Esophagus muscularis mucosa (tissue), 4 donors: Measurements from ENCODE around the gene PDE12. TPM values are rescaled to one million over a fixed set of nuclear protein-coding genes. Genes with fewer than 3 reads are reported as not detected.

Experiments used
- DNase-seq: peaks from one replicate; pipeline ENCODE4 v3.0.0-alpha.2; 2017; ENCODE audit errors: extremely low spot score
- H3K27ac ChIP-seq, 4 donors: fragments of 200-600 bp; sonication (generic); replicated peaks in 1 of 4; 1 replicate in 3 of 4; 2 replicates in 1 of 4; pipeline ENCODE4 v1.5.1; 2016 to 2019; ENCODE audit warnings: mild to moderate bottlenecking in 1 of 4
- H3K27me3 ChIP-seq, 4 donors: fragments of 200-600 bp; sonication (generic); one replicate each; pipeline versions ENCODE4 v1.5.1 to v1.6.0; 2016 to 2019
- H3K36me3 ChIP-seq, 4 donors: fragments of 200-600 bp; sonication (generic); one replicate each; pipeline ENCODE4 v1.5.1; 2016 to 2019
- H3K4me1 ChIP-seq, 4 donors: fragments of 200-600 bp; sonication (generic); one replicate each; pipeline ENCODE4 v1.5.1; 2016 to 2019
- H3K4me3 ChIP-seq, 4 donors: fragments of 200-600 bp; sonication (generic); 1 replicate in 2 of 4; 2 replicates in 2 of 4; pipeline ENCODE4 v1.5.1; 2016 to 2019; ENCODE audit warnings: mild to moderate bottlenecking in 4 of 4, moderate library complexity in 1 of 4
- H3K9me3 ChIP-seq, 4 donors: fragments of 200-600 bp; sonication (generic); 1 replicate in 3 of 4; 2 replicates in 1 of 4; pipeline ENCODE4 v1.5.1; 2016 to 2019
- EP300 ChIP-seq: sonication (generic); formaldehyde crosslinking; IDR thresholded peaks from one replicate; pipeline ENCODE4 v1.6.1; 2017; ENCODE audit warnings: antibody characterized with exemption
- POLR2A ChIP-seq: fragments of 450-650 bp; IDR thresholded peaks from one replicate; pipeline ENCODE4 v1.6.1; 2017; ENCODE audit warnings: antibody characterized with exemption, moderate library complexity, mild to moderate bottlenecking, low read depth
- POLR2AphosphoS5 ChIP-seq, 2 donors: sonication (generic); formaldehyde crosslinking; IDR thresholded peaks; one replicate each; pipeline ENCODE4 v1.6.1; 2017; ENCODE audit warnings: antibody characterized with exemption in 2 of 2
- WGBS: methylation state at CpG from one replicate; pipeline ENCODE4 v1.1.5; 2018; 5-methylcytosine and 5-hydroxymethylcytosine counted together
- intact Hi-C: fragments of 100-400 bp; cut with DNase I; formaldehyde crosslinking; loops from one replicate; pipeline ENCODE4 v1.15.1; 2023
- small RNA-seq, 3 donors: library from RNA; depleted of rRNA; stranded (forward); fragments of <200 nt; gene quantifications; one replicate each; pipeline ENCODE3, GENCODE V24; 2016
- total RNA-seq, 4 donors: library from RNA; depleted of rRNA; stranded (reverse); fragments of >200 nt; gene quantifications; one replicate each; pipeline versions ENCODE4 v1.1.0 to v1.2.1, GENCODE V29; 2016
- TF ChIP-seq, protein P1 (sequence below), 3 experiments: fragments of 200-600 bp in 2 of 3; fragments of 450-650 bp in 1 of 3; sonication (generic) in 2 of 3; IDR thresholded peaks; one replicate each; pipeline ENCODE4 v1.5.1; 2017 to 2019; ENCODE audit warnings: antibody characterized with exemption in 3 of 3, mild to moderate bottlenecking in 2 of 3, moderate library complexity in 1 of 3

PDE12 gene
- total RNA-seq, 4 donors from 2014 or later: 19.0 to 26.5 (median 22.4) TPM

GRCh38 chr3:57616233-57616632, 60.2 kb downstream of the PDE12 start:
- TF ChIP-seq POLR2AphosphoS5 (IDR thresholded peaks at IDR 0.05): no peak
- TF ChIP-seq EP300: no peak
- TF ChIP-seq POLR2A: no peak
- TF ChIP-seq, protein P1, sequence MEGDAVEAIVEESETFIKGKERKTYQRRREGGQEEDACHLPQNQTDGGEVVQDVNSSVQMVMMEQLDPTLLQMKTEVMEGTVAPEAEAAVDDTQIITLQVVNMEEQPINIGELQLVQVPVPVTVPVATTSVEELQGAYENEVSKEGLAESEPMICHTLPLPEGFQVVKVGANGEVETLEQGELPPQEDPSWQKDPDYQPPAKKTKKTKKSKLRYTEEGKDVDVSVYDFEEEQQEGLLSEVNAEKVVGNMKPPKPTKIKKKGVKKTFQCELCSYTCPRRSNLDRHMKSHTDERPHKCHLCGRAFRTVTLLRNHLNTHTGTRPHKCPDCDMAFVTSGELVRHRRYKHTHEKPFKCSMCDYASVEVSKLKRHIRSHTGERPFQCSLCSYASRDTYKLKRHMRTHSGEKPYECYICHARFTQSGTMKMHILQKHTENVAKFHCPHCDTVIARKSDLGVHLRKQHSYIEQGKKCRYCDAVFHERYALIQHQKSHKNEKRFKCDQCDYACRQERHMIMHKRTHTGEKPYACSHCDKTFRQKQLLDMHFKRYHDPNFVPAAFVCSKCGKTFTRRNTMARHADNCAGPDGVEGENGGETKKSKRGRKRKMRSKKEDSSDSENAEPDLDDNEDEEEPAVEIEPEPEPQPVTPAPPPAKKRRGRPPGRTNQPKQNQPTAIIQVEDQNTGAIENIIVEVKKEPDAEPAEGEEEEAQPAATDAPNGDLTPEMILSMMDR (IDR thresholded peaks at IDR 0.05): no peak
- intact Hi-C loops: no loop called here

More at GRCh38 chr3:57616233-57616632, 60.2 kb downstream of the PDE12 start:
- Histone ChIP-seq H3K9me3 (no peaks in the 10 kb centered on the region), H3K36me3 (peaks cover 0 to 38% (median 2%) of the 10 kb centered on the region in 4 donors), H3K4me1 (no peaks in the 10 kb centered on the region), H3K27me3 (no peaks in the 10 kb centered on the region), H3K4me3 (no peak overlapping the region), H3K27ac (no peak overlapping the region)
- 58% methylated on average over 3 of the region's 3 CpGs for WGBS
- DNase-seq: no peak

Small RNA genes lying within 50 kb of the gene (small RNA-seq; reads per million reads assigned to genes)
- 0 reads per million in 3 donors for gene RNU6-108P
- 0 reads per million in 3 donors for gene RNU6-1181P
- gene RNU6-483P: 0 reads per million in 3 donors

Other genes starting within 250 kb of the PDE12 start
- under 1 TPM in 2 of 4 donors, not detected in 2; under 0.01 to 0.39 TPM for gene DNAH12, start 11.9 kb upstream of the PDE12 start, total RNA-seq
- 100 to 1,000 TPM in 1 of 4 donors, 10 to 100 TPM in 3; 75.1 to 104 (median 84.1) TPM for gene ARF4, start 41.1 kb downstream of the PDE12 start, total RNA-seq
- gene DENND6A, start 136.8 kb downstream of the PDE12 start, total RNA-seq: 10 to 100 TPM; 24.6 to 47.2 (median 43.2) TPM
- 100 to 1,000 TPM; 399 to 519 (median 464) TPM for gene SLMAP, start 200.0 kb downstream of the PDE12 start, total RNA-seq